NCI-H524 treated with DMSO at 0.1 percent for 48 hours (cell line): ENCODE results near the gene KCP.

Source experiments
- DNase-seq: peaks from one replicate; lab custom pipeline; 2025; lab: John Stamatoyannopoulos, UW

Gene KCP

GRCh38 chr7:128840326-128841170, 70.0 kb downstream of the KCP start:
- DNase-seq, result no peak

GRCh38 chr7:128839751-128840177, 70.7 kb downstream of the KCP start:
- no peak for DNase-seq

DNA sequence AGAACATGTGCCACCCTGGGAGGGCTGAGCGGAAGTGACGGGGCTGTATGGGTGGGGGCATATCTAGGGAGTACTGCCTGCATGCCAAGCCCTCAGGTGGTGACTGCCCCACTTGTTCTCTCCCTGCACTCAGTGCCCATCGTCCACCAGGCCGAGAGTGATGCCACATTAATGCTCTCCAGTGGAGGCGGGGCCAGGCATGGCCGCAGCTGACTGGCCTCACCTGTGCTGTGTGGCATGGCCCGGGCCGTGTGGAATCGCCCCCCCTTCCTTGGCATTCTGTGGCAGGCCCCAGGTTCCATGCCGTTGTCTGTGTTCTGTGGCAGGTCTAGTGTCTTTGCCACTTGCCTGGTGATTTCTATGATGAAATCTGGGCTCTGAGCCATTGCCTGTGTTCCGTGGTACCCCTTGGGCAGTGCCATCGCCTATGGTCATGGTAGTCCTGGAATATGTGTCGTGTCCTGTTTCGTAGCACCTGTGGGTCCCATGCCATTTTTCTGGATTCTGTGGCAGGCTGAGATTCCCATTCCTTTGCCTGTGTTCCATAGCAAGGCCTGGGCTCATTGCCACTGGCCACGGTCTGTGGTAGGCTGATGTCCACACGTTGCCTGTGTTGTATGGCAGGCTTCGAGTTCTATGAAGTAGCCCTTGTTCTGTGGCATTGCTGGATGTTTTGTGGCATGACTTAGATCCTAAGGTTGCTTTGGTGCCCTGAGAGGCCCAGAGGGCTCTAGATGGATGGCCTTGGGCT, 71.4 kb downstream of the KCP start:
- no peak for DNase-seq

- DNase-seq, result no peak
Observed at GRCh38 chr7:128838109-128838779, 72.3 kb downstream of the KCP start.

- DNase-seq, result no peak
Observed at GRCh38 chr7:128837521-128837921, 73.0 kb downstream of the KCP start.

GRCh38 chr7:128836729-128837348, 73.7 kb downstream of the KCP start:
- DNase-seq, result no peak

- DNase-seq, result no peak
Observed at GRCh38 chr7:128835790-128836641, 74.5 kb downstream of the KCP start.

- DNase-seq, result no peak
Observed at GRCh38 chr7:128835231-128835751, 75.2 kb downstream of the KCP start.

- DNase-seq, result no peak
Observed at GRCh38 chr7:128833946-128834325, 76.6 kb downstream of the KCP start.

DNA sequence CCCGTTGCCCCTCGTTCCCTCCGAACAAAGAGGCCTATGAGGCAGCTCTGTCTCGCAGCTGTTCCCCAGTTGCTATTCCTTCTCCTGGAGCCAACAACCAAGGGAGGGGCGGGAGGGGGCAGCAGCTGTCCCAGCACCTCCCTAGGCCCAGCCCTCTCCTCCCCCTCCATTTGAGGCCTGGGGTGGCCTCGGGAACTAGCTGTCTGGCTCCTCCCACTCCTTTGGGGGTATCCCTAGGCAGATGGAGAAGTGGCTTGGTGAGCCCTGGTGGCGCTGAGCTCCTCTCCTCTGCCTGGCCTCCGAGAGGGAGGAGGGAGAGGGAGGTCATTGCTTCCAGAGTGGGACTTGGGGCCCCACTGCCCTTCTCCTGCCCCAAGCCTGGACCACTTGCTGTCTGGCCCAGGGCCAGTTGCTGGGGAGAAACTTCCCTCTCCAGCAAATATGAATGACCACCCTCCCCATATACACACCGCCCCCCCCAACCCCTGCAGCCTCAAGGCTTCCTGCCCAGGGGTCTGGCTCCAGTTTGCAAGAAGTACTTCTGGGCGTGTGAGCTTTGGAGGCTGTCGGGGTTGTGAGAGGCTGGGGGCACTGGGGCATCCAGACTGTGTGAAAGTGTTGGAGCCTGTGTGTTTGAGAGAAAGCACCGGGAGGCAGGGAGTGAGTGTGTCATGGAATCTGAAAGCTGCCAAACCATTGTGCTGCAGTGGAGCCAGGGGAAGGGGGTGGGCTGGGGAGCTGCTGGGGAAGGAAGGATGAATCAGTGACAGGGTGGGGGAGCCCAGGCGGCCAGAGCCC, 77.2 kb downstream of the KCP start:
- DNase-seq, result peak; percentile 84

GRCh38 chr7:128832880-128833147, 77.7 kb downstream of the KCP start:
- DNase-seq, result no peak

DNA sequence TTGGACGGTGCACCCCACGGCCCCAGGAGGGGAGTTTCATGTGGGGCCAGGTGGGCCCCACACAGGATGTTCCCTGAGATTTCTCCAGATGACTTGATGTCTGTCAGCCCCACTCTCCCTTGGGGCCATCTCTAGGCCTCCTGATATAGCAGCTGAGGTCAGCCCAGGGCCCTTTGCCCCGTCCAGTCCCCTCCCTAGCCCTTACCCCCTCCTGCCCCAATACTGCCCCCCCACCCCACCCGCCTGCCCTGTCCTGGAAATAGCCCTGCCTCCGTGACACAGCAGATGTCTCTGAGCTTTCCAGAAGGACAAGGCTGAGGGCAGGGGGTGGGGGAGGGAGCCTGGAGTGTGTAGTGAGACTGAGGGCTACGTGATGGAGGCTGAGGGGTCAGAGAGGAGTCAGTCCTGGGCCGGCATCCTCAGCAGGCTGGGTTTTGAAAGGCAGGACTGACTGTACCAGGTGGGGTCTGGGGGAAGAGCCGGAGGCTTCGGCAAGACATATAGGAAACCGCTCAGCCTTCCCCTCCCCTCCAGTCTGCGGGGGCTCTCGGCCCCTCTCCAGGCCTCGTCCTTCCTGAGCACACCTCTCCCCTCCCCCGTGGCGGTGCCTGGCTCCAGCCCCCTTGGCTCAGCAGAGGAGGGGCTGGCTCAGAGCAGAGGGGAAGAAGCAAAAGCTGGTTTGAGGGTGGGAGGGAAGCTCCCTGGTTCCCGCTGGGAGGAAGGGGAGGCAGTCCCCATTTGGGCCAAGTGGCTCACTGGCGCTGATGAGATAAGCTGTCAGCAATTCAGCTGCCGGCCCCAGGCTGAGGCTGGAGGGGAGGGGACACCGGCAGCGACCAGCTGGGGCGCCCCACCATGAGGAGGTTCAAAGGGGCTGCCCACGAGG, 78.3 kb downstream of the KCP start:
- peak; percentile 41 for DNase-seq

DNA sequence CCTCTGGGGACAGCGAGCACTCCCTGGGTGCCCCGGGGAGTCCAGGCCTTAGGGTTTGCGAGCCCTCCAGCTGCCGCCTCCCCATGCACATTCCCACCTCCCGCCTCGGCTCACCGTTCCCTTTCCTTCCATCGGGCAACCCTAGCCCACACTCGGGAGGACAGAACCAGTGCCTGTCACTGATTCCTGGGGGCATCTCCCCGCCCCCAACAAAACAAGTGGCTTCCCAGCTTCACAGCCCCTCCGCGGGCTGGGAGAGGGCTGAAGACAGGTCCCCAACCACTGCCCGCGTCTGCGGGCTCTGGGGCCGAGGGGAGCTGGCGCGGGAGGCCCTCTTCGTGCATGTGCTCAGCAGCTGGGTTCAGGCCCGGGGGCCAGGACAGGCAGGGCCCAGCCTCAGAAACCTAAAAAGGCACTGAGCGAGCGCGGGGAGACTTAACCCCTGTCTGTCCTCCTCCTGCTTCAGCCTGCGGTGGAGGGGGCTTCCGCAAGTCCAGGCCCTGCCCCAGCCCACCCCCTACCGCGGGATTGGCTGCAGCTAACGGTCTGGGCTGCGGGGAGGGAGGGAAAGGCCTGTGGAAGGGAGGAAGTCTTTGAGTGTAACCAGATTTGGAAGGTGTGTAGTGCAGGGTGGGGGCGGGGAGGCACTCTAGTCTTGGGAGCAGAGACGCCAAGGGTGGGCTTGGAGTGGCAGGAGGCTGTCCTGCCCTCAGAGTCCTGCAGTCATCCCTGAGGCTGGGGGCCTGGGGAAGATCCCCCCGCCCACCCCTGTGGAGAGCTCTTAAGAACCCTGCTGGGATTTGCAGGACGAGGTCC, 79.1 kb downstream of the KCP start:
- peak; percentile 25 for DNase-seq

DNA sequence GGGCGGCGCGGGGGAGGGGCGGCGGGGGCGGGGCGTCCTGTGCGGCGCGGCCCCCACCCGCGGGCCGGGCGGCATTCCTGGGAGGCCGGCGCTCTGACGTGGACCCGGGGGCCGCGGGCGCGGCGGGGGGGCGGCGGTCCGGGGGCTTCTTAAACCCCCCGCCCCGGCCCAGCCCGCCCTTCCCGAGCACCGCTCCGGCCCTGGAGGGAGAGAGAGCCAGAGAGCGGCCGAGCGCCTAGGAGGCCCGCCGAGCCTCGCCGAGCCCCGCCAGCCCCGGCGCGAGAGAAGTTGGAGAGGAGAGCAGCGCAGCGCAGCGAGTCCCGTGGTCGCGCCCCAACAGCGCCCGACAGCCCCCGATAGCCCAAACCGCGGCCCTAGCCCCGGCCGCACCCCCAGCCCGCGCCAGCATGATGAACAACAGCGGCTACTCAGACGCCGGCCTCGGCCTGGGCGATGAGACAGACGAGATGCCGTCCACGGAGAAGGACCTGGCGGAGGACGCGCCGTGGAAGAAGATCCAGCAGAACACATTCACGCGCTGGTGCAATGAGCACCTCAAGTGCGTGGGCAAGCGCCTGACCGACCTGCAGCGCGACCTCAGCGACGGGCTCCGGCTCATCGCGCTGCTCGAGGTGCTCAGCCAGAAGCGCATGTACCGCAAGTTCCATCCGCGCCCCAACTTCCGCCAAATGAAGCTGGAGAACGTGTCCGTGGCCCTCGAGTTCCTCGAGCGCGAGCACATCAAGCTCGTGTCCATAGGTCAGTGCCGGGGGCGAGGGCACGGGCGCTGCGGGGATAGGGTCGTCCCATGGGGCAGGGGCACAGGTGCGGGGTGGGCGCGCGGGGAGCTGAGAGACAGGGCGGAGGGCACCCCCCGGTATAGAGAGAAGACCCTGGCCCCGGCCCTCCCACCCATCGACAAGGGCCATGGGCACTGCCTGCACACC, 80.0 kb downstream of the KCP start, which contains the start of gene FLNC:
FLNC (plus strand) TSS at position 176 of the 947 bp plus-strand sequence; CDS start at position 408, 232 bp downstream.
- no peak for DNase-seq

DNA sequence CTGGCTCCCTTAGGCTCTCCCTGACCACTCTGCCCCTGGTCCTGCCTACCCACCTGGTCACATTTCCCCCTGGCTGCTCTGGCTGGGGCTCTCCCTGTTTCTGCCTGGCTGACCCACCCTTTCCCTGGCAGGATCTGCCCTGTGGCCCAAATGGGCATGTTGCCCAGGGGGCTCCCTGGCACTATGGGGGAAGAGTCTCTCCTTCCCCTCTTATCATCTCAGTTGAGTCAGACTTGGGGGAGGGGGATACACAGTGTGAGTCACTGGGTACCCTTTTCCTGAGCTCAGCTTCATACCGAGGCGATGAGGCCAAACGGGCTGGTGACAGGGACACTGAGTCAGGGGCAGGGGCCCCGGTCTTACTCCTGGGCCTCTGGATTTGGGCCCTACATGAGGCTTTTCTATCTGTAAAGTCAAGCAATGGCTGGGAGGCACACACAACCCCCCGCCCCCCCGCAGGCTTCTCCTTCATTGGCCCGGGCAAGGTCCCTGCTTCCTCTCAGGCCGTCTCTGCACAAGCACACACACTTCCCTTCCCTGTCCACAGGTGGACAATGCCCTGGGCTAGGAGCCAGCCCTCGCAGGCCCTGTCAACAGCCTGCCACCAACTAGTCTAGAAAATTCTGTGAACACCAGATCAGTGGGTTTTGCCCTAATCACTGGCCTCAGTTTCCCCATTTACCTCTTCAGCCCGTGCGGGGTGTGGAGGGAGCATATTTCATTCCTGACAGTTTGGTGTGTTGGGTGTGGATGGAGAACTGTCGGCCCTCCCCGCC, 80.9 kb downstream of the KCP start:
- DNase-seq, result no peak

GRCh38 chr7:128827971-128828711, 82.4 kb downstream of the KCP start:
- DNase-seq, result no peak
